Measurements from ENCODE around the gene GOLM1.

- TF ChIP-seq CTCF (IDR thresholded peaks at IDR 0.05) (no peak), POLR2A (IDR thresholded peaks at IDR 0.05) (no peak)
Observed at GRCh38 chr9:86078731-86079130, 20.6 kb downstream of the GOLM1 start.
